Choroid plexus epithelial cell (primary cell): Measurements from ENCODE around the gene VANGL1.
A peak's percentile ranks its signal among the peaks of the same experiment; 100 is the strongest.
"Not testable (repeated sequence)": the region's sequence is repeated elsewhere in the genome, so short reads cannot be mapped to it uniquely, and the experiment has no call there.

Experiments used
- DNase-seq: peaks from one replicate; pipeline ENCODE4 v3.0.0-alpha.2; 2010; ENCODE audit warnings: low read depth
- H3K4me3 ChIP-seq: 2 replicates; pipeline ENCODE4 v1.5.1; 2011; ENCODE audit warnings: low read depth, mild to moderate bottlenecking, control low read depth, low read length, moderate library complexity
- CTCF ChIP-seq: conservative IDR thresholded peaks from 2 replicates; pipeline ENCODE4 v1.5.1; 2011; ENCODE audit warnings: low read depth, mild to moderate bottlenecking, control low read depth, inconsistent platforms, low read length, moderate library complexity

Gene VANGL1

GRCh38 chr1:115630342-115630741 lies 11.4 kb upstream of the VANGL1 start:
- no peak overlapping the region for H3K4me3 ChIP-seq
- no peak for DNase-seq
- TF ChIP-seq CTCF, result no peak

- no peak for DNase-seq
- no peak overlapping the region for H3K4me3 ChIP-seq
- TF ChIP-seq CTCF, result no peak
These were observed 9.3 kb upstream of the VANGL1 start for GRCh38 chr1:115632251-115633026.

GRCh38 chr1:115633606-115634005 lies 8.2 kb upstream of the VANGL1 start:
- not testable (repeated sequence) for H3K4me3 ChIP-seq, DNase-seq

GRCh38 chr1:115637247-115637646 lies 4.5 kb upstream of the VANGL1 start:
- not testable (repeated sequence) for H3K4me3 ChIP-seq, DNase-seq

GRCh38 chr1:115640384-115640783 lies 1.4 kb upstream of the VANGL1 start:
- no peak for DNase-seq
- no peak for TF ChIP-seq CTCF
- H3K4me3 ChIP-seq, result no peak overlapping the region

- TF ChIP-seq CTCF, result peak; percentile 25
- H3K4me3 ChIP-seq, result peak overlapping the region; percentile 73
- peak; percentile 48 for DNase-seq
These were observed 650 bp downstream of the VANGL1 start for GRCh38 chr1:115642168-115643072.

GRCh38 chr1:115643225-115643624 lies 1.5 kb downstream of the VANGL1 start:
- no peak for DNase-seq
- TF ChIP-seq CTCF, result no peak
- peak overlapping the region; percentile 3 for H3K4me3 ChIP-seq
